ENCODE results near the gene HIVEP1.
A peak's percentile ranks its signal among the peaks of the same experiment; 100 is the strongest.
"Not testable (repeated sequence)": the region's sequence is repeated elsewhere in the genome, so short reads cannot be mapped to it uniquely, and the experiment has no call there.

Gene HIVEP1

GRCh38 chr6:12083302-12083701 lies 71.2 kb downstream of the HIVEP1 start:
- no peak for DNase-seq (ENCODE audit: low read depth in 4 of 4, low spot score in 1 of 4)

GRCh38 chr6:12083763-12084162 lies 71.7 kb downstream of the HIVEP1 start:
- no peak for DNase-seq (ENCODE audit: low read depth in 4 of 4, low spot score in 1 of 4)

- no peak for DNase-seq (ENCODE audit: low read depth in 4 of 4, low spot score in 1 of 4)
Measured at GRCh38 chr6:12084681-12085080, 72.6 kb downstream of the HIVEP1 start.

- DNase-seq (ENCODE audit: low read depth in 4 of 4, low spot score in 1 of 4) = no peak
Measured at GRCh38 chr6:12088531-12088930, 76.4 kb downstream of the HIVEP1 start.

- DNase-seq (ENCODE audit: low read depth in 4 of 4, low spot score in 1 of 4) = no peak
Measured at GRCh38 chr6:12090714-12091113, 78.6 kb downstream of the HIVEP1 start.

- no peak for DNase-seq (ENCODE audit: low read depth in 4 of 4, low spot score in 1 of 4)
Measured at GRCh38 chr6:12092762-12093161, 80.7 kb downstream of the HIVEP1 start.

- no peak for DNase-seq (ENCODE audit: low read depth in 4 of 4, low spot score in 1 of 4)
Measured at GRCh38 chr6:12094689-12095088, 82.6 kb downstream of the HIVEP1 start.

GRCh38 chr6:12096342-12096741 lies 84.2 kb downstream of the HIVEP1 start:
- DNase-seq (ENCODE audit: low read depth in 4 of 4, low spot score in 1 of 4) = no peak

GRCh38 chr6:12097791-12098190 lies 85.7 kb downstream of the HIVEP1 start:
- DNase-seq (ENCODE audit: low read depth in 4 of 4, low spot score in 1 of 4) = no peak

- DNase-seq (ENCODE audit: low read depth in 4 of 4, low spot score in 1 of 4) = no peak
Measured at GRCh38 chr6:12099623-12100338, 87.7 kb downstream of the HIVEP1 start.

GRCh38 chr6:12101048-12101447 lies 88.9 kb downstream of the HIVEP1 start:
- DNase-seq (ENCODE audit: low read depth in 4 of 4, low spot score in 1 of 4) = no peak

- DNase-seq (ENCODE audit: low read depth in 4 of 4, low spot score in 1 of 4) = no peak
Measured at GRCh38 chr6:12101653-12102312, 89.7 kb downstream of the HIVEP1 start.

- no peak for DNase-seq (ENCODE audit: low read depth in 4 of 4, low spot score in 1 of 4)
Measured at GRCh38 chr6:12102350-12102749, 90.2 kb downstream of the HIVEP1 start.

- no peak for DNase-seq (ENCODE audit: low read depth in 4 of 4, low spot score in 1 of 4)
Measured at GRCh38 chr6:12103158-12103557, 91.0 kb downstream of the HIVEP1 start.

- no peak for DNase-seq (ENCODE audit: low read depth in 4 of 4, low spot score in 1 of 4)
Measured at GRCh38 chr6:12105271-12105670, 93.2 kb downstream of the HIVEP1 start.

- DNase-seq (ENCODE audit: low read depth in 4 of 4, low spot score in 1 of 4) = not testable (repeated sequence)
Measured at GRCh38 chr6:12108376-12108775, 96.3 kb downstream of the HIVEP1 start.

- DNase-seq (ENCODE audit: low read depth in 4 of 4, low spot score in 1 of 4) = no peak
Measured at GRCh38 chr6:12110523-12111362, 98.6 kb downstream of the HIVEP1 start.

- DNase-seq (ENCODE audit: low read depth in 4 of 4, low spot score in 1 of 4) = no peak
Measured at GRCh38 chr6:12111363-12111670, 99.2 kb downstream of the HIVEP1 start.

GRCh38 chr6:12112540-12113189 lies 100.6 kb downstream of the HIVEP1 start:
- no peak for DNase-seq (ENCODE audit: low read depth in 4 of 4, low spot score in 1 of 4)

GRCh38 chr6:12113190-12113577 lies 101.1 kb downstream of the HIVEP1 start:
- peak in 1 of 4 experiments; percentile 4 for DNase-seq (ENCODE audit: low read depth in 4 of 4, low spot score in 1 of 4)

- no peak for DNase-seq (ENCODE audit: low read depth in 4 of 4, low spot score in 1 of 4)
Measured at GRCh38 chr6:12114055-12114503, 102.0 kb downstream of the HIVEP1 start.

GRCh38 chr6:12115001-12115400 lies 102.9 kb downstream of the HIVEP1 start:
- DNase-seq (ENCODE audit: low read depth in 4 of 4, low spot score in 1 of 4) = no peak
